GM19239 (cell line): ENCODE data around the gene MED15.
A peak's percentile ranks its signal among the peaks of the same experiment; 100 is the strongest.
"Not testable (repeated sequence)": the region's sequence is repeated elsewhere in the genome, so short reads cannot be mapped to it uniquely, and the experiment has no call there.

Experiments
- DNase-seq: peaks from one replicate; pipeline ENCODE4 v3.0.0; 2011; ENCODE audit warnings: low spot score; ENCODE audit not compliant: insufficient read length
- FAIRE-seq: peaks from 2 replicates; lab custom pipeline; 2011; peaks lifted over from hg19 to GRCh38; lab: Jason Lieb, UNC

MED15 gene

GRCh38 chr22:20483143-20483506 is 24.3 kb upstream of the MED15 start:
- DNase-seq, FAIRE-seq: not testable (repeated sequence)

DNA sequence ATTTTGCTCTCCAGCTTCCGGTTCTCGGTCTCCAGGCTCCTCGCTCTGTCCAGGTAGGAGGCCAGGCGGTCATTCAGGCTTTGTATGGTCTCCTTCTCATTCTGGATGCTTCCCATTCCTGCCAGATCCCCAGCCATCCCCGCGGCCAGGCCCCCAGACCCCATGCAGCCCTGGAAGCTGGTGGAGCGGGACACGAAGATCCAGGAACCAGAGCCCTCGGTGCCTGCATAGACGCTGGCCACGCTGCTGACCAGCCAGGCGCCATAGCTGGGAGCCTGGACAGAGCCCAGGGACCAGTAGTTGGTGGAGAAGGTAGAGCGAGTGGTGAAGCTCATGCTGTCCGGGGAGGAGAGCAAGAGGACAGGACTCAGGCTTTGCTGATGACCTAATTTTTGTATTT is 23.6 kb upstream of the MED15 start:
- DNase-seq (no peak), FAIRE-seq (no peak)

DNA sequence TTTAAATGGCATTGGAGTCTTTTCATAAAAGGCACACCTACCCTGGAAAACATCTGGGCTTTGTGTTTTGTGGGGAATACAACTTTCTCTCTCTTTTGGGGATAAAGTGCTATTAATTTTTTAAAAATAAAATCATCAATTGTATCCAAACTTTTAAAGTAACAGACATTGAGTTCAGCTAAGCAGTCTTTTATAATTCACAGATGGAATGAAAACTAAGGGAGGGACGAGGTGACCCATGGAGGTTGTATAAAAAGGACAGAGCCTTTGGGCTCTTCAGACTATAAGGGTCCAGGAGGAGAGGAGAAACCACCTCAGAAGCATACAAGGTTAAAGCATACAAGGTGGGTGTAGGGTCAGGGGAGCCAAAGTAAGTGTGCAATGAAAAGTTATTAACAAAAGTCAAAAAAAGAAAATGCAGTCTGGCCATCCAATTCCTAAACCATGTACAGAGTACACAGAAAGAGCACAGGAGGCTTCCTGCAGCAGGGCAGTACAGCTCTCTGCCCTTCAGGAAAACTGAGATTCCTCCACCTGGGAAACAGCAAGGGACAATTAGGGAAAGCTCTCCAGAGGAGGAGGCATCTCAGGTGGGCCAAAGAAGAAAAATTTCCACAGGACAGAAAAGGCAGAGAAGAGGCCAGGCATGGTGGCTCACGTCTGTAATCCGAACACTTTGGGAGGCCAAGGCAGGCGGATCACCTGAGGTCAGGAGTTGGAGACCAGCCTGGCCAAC is 22.3 kb upstream of the MED15 start:
- no peak for FAIRE-seq
- no peak for DNase-seq

DNA sequence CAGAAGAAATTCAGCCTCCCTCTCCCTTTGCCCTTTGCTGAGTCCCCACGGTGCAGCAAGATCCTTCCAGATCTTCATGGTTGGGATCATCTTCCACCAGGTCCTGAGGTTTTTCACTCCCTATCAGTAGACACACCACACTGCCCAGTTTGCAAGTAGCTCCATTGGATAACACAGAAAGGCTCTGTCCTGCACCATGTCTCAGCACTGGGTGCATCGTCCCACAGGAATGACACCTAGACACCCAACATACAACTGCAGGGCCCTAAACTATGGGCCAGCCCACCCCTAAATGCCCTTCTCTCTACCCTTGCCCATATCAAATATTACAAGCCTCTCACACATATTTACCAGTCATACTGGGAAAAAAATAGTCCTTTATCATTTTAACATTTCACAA is 21.2 kb upstream of the MED15 start:
- FAIRE-seq (no peak), DNase-seq (no peak)

- DNase-seq, result no peak
- no peak for FAIRE-seq
Observed at GRCh38 chr22:20487715-20488114, 19.7 kb upstream of the MED15 start.

DNA sequence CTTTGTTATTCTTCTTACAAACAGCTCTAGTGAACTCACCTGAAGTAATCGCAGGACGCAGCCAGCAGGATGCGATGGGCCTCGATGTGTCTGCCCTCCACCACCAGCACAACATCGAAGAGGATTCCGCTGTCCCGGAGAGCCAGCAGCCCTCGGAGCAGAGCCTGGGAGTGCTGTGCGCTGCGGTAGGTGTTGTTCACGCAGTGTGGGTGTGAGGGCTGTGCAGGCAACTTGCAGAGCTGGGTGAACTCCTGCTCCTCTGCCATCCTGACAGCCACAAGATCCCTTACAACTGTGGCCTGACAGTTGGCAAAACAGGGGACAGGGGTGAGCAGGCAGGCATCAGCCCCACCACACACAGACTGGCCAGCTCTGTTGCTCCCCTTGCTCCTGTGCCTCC is 18.5 kb upstream of the MED15 start:
- DNase-seq, result no peak
- FAIRE-seq, result no peak

DNA sequence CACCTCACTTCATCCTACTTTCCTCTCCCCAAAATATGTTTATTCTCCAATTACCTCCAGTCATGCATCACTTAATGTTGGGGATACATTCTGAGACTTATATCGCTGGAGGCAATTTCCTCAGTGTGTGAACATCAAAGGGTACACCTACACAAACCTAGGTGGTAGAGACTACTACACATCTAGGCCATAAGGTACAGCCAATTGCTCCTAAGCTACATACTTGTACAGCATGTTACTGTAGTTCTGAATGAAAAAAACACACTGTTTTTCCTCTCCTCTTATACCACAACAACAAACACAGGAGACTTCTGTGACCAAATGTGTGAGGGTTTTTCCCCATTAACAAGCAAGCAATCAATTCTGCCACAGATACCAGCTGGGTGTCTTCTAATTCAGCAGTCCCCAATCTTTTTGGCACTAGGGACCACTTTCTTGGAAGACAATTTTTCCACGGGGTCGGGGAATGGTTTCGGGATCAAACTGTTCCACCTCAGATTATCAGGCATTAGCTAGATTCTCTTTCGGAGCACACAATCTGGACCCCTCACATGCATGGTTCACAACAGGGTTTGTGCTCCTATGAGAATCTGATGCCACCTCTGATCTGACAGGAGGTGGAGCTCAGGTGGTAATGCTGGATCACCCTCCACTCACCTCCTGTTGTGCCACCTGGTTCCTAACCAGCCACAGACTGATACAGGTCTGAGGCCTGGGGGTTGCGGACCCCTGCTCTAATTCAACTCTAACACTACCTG is 17.0 kb upstream of the MED15 start:
- no peak for DNase-seq
- no peak for FAIRE-seq

DNA sequence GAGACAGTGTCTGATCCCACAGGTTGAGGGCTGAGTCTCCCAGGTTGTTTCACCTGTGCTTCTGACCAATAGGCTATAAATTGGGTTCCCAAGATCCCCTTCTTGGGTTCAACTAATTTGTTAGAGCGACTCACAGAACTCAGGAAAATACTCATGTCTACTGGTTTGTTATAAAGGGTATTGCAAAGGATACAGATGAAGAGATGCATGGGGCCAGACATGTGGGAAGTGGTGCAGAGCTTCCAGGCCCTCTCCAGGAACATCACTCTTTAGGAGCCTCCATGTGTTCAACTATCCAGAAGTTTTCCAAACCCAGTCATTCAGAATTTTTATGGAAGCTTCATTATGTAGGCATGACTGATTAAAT is 16.5 kb upstream of the MED15 start:
- no peak for FAIRE-seq

GRCh38 chr22:20491346-20491745 is 16.1 kb upstream of the MED15 start:
- DNase-seq (no peak), FAIRE-seq (no peak)

More for the DNA sequence above, 16.5 kb upstream of the MED15 start:
- DNase-seq, result no peak

DNA sequence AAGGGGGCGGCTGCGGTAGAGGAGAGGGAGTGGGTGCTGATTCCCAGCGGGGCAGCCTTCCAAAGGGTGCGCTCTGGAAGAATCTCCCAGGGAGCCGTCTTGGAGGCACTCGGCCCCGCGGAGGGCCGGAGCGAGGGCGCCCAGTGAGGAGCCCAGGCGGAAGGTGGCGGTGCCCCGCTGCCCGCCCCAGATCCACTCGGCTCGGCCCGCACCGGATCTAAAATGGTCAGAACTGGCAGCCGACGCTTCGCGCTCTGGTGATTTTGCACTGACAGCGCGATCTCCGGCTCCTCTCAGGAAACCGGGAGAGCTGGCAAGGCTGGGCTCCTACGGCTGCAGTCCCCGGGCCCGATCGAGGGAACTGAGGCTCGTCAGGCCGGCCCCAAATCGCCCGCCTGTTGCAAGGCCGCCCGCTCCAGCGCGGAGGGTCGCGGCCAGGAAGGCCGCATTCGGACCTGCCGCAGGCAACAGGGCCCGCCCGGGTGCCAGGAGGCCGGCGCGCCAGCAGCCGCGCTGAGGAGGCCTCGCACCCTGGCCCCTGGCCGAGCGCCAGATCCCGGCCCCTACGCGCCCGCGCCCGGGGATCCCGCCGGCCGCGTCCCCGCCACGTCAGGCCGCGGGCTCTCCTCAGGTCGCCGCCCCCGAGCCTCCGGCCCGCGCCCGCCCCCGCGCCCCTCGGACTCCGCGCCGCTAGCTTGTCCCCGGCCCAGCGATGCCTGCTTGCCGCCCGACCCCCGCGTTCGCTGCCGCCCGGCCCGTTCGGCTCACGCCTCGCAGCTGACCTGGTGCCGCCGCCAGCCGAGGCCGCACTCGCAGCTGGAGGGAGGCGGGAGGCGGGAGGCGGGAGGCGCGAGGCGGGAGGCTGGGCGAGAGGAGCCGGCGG is 12.2 kb upstream of the MED15 start, which contains the start of gene KLHL22:
Gene KLHL22, minus strand, starts transcription at position 818 of the 883 bp plus-strand sequence. CDS start 6,584 bp downstream, outside the sequence.
- DNase-seq (peak; percentile 40), FAIRE-seq (no peak)

GRCh38 chr22:20495861-20496681 is 11.3 kb upstream of the MED15 start:
- FAIRE-seq (peak; percentile 94), DNase-seq (peak; percentile 94)

DNA sequence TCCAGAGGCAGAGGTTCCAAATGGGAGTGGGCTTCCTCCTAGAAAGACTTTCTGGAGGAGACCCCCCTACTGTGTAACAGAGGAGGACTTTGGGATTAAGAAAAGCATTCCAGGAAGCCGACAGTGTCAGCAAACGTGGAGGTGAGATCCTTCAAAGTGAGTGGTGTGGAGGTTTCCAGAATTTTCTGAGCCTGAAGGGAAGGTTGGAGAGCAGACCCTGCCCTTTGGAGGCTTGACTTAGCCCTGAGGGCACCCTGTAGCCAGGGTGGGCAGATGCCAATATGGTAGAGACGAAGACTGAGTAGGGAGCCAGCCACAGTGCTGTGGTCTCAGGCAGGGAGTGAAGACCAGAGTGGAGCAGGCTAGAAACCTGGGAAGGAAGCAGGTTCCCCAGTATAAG is 10.0 kb upstream of the MED15 start:
- no peak for DNase-seq

DNA sequence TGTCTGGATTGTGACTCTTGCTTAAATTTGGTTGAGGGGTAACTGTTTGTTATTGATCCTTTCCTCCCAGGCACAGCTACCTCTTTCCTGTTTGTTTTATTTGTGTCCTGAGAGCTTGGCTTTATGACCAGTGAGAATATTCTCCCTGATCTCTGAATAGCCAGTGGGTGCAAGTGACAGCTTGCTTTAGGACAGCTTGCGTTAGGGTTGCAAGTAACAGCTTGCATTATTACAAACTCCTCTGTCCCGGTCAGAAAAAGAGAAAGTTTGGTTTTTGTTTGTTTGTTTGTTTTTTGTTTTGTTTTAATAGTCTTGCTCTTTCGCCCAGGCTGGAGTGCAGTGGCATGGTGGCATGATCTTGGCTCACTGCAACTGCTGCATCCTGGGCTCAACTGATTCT is 8.5 kb upstream of the MED15 start:
- FAIRE-seq (no peak), DNase-seq (no peak)

More for the DNA sequence above, 10.0 kb upstream of the MED15 start:
- FAIRE-seq, result no peak

DNA sequence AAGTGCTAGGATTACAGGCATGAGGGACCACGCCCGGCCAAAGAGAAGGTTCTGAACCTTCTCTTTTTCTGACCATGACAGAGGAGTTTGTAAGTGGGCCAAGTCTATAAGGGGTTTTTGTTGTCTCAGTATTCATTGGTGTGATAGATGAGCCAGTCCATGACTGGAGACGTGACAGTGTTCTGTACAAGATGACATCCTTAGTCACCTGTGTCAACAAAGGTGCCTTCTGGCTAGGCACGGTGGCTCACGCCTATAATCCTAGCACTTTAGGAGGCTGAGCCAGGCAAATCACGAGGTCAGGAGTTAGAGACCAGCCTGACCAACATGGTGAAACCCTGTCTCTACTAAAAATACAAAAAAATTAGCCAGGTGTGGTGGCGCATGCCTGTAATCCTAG is 7.6 kb upstream of the MED15 start:
- no peak for DNase-seq
- FAIRE-seq, result no peak

DNA sequence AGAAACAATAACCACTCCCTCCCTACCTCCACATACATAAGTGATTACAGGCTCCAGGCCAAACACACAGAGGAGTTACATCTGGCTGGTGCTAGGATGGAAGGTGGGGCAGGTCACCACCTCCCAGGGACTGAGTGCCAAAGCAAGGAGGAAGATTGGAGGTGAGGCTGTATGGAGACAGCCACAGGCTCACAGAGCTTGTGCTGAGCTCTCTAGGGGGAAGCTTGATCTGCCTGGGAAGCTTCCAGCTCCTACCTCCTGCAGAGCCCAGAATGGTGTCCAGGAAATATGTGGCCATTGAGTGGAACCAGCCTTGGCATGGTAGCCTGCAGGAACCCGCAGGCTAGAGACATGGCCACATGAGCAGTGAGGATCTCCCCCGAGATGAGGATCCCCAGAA is 3.6 kb upstream of the MED15 start:
- FAIRE-seq (no peak), DNase-seq (no peak)

- FAIRE-seq, DNase-seq: not testable (repeated sequence)
Observed at GRCh38 chr22:20504293-20504922, 3.0 kb upstream of the MED15 start.

GRCh38 chr22:20506543-20507252 is 712 bp upstream of the MED15 start:
- DNase-seq, result no peak
- no peak for FAIRE-seq

DNA sequence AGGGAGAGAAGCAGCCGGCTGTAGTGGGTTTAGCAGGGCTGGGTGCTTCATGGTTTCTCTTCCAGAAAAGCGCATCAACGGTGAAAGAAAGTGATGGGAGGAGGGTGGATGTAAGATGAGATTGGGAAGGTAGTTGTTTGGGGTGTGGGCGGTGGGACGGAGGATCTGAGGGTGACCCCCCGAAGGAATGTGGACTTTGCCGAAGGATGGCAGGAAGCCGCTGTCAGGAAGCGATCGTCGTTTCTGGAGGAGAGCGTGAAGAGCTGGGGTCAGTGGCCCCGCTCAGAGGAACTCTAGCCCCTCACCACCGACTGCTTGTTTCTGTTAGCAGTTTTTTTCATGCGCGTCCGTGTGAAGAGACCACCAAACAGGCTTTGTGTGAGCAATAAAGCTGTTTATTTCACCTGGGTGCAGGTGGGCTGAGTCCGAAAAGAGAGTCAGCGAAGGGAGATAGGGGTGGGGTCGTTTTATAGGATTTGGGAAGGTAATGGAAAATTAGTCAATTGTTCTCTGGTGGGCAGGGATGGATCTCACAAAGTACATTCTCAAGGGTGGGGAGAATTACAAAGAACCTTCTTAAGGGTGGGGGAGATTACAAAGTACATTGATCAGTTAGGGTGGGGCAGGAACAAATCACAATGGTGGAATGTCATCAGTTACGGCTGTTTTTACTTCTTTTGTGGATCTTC is 801 bp downstream of the MED15 start:
- FAIRE-seq, result peak; percentile 75
- DNase-seq, result not testable (repeated sequence)
